KOPT-K1 (cell line): ENCODE data around the gene SMG7.

Source experiments
- H3K27ac ChIP-seq: fragments of 200-600 bp; sonication (generic); 2 replicates; pipeline ENCODE4 v1.5.1; 2016; ENCODE audit warnings: antibody characterized with exemption, mild to moderate bottlenecking, low read depth, low read length; ENCODE audit not compliant: poor library complexity, severe bottlenecking
- H3K36me3 ChIP-seq: fragments of 200-600 bp; sonication (generic); 2 replicates; pipeline ENCODE4 v1.5.1; 2017; ENCODE audit warnings: antibody characterized with exemption, mild to moderate bottlenecking, low read length, moderate library complexity; ENCODE audit not compliant: insufficient read depth
- H3K9me3 ChIP-seq: fragments of 200-600 bp; sonication (generic); 2 replicates; pipeline ENCODE4 v1.5.1; 2017; ENCODE audit warnings: antibody characterized with exemption, low read length, mild to moderate bottlenecking; ENCODE audit not compliant: insufficient read depth, poor library complexity, severe bottlenecking

The SMG7 gene

DNA sequence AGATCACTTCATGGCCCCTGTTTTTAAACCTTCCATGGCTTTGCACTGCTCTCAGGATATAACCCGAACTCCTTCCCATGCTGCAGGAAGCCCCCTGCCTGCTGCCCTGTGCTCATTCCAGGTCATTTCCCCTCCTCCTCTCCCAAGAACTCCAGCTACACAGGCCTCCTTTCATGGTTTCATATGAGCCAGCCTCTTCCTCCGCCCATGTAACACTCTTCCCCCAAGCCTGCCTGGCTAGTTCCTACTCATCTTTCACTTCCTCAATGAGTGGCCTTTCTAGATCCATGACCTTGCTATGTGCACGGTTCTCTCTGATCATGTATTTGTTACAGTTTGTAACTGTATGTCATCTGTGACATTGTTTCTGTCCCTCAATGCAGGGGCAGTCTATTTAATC lies 121.1 kb downstream of the SMG7 start:
- Histone ChIP-seq H3K9me3 (no peaks in the 10 kb centered on the region), H3K27ac (no peak overlapping the region)

DNA sequence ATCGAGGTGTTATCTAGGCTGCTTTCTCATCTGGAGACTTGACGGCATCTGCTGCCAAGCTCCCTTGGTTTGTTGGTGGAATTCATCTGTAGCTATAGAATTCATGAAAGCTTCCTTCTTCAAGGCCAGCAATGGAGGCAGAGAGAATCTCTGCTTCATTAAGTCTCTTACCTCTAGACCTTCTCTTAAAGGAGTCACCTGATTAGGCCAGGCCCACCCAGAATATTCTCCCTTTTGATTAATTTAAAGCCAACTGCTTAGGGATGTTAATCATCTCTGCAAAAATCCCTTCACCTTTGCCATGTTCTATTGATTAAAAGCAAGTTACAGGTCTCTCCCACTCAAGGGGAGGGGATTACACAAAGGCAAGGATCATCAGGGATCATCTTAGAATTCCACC lies 123.2 kb downstream of the SMG7 start:
- Histone ChIP-seq H3K36me3 (no peaks in the 10 kb centered on the region), H3K27ac (no peak overlapping the region), H3K9me3 (no peaks in the 10 kb centered on the region)

More for the DNA sequence above, 121.1 kb downstream of the SMG7 start:
- no peaks in the 10 kb centered on the region for H3K36me3 ChIP-seq

DNA sequence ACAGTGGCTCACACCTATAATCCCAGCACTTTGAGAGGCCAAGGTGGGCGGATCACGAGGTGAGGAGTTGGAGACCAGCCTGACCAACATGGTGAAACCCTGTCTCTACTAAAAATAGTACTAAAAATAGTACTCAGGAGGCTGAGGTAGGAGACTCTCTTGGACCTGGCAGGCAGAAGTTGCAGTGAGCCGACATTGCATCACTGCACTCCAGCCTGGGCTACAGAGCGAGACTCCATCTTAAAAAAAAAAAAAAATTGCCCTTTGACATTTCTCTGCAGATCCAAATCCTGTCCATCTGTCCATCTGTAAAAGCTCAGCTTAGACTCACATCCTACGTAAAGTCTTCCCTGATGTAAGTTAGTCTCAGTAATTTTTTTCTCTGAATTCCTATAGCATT lies 124.2 kb downstream of the SMG7 start:
- no peaks in the 10 kb centered on the region for H3K9me3 ChIP-seq
- H3K27ac ChIP-seq, result no peak overlapping the region
- no peaks in the 10 kb centered on the region for H3K36me3 ChIP-seq

DNA sequence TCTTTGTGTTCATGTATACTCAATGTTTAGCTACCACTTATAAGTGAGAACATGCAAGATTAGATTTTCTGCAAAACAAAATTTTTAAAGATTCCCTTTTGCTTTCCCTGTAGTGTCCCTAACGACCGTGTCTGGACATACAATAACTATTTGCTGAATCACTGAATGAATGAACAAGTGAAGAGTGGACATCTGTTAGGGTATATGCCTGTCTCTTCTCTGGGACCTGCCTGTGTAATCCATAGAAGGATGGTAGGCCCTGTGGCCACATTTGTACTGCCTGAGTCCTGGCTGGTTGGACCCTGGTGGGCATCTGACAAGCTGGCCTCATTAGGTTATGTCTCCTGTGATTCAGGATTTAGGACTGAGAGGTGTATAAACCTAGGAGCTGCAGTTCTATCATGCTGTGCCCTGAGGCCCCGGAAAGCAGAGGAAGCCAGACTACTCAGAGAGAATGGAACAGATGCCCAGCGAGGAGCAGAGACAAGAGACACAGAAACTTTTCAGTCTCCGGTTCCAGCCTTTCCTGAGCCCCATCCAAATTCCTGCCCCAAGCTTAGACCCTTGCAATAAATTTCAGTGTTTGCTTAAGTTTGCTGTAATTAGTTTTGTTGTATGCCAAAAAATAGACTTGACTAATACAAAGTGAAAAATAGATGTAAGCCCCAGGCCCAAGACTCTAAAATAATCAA lies 125.5 kb downstream of the SMG7 start:
- no peaks in the 10 kb centered on the region for H3K36me3 ChIP-seq
- H3K27ac ChIP-seq, result no peak overlapping the region
- H3K9me3 ChIP-seq, result no peaks in the 10 kb centered on the region

DNA sequence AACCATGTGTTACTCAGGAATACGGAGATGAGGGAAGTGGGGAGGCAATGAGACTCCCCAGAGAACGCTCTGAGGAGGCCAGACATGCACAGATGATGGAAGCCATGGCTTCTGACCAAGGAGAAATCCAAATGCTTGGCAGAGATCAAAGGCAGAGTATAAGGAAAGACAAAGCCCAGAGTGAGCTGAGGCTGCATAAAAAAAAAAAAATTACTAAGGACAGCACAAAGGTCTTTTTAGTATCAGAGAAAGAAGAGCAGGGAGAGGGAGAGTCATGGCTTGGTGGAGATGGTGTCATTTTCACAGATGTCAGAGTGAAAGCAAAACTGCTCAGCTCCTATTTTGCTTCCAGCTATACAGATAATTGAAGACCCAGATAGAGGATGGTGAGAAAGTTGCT lies 126.1 kb downstream of the SMG7 start:
- no peak overlapping the region for H3K27ac ChIP-seq
- no peaks in the 10 kb centered on the region for H3K9me3 ChIP-seq
- H3K36me3 ChIP-seq, result no peaks in the 10 kb centered on the region

GRCh38 chr1:183600136-183600535 lies 127.8 kb downstream of the SMG7 start:
- Histone ChIP-seq H3K27ac (no peak overlapping the region), H3K36me3 (no peaks in the 10 kb centered on the region), H3K9me3 (no peaks in the 10 kb centered on the region)

- Histone ChIP-seq H3K36me3 (no peaks in the 10 kb centered on the region), H3K9me3 (no peaks in the 10 kb centered on the region), H3K27ac (no peak overlapping the region)
Measured at GRCh38 chr1:183600634-183601033, 128.3 kb downstream of the SMG7 start.

GRCh38 chr1:183602510-183602909 lies 130.2 kb downstream of the SMG7 start:
- Histone ChIP-seq H3K36me3 (no peaks in the 10 kb centered on the region), H3K27ac (no peak overlapping the region), H3K9me3 (no peaks in the 10 kb centered on the region)
